Renal cortex interstitium (tissue), 3 donors: ENCODE measurements around the gene ITPRID2. TPM values are rescaled to one million over a fixed set of nuclear protein-coding genes. Genes with fewer than 3 reads are reported as not detected.

Source experiments
- polyA plus RNA-seq, 3 donors: library from polyadenylated mRNA; unstranded; fragments of 120-200 nt; gene quantifications; one replicate each; pipeline ENCODE4 v1.2.1, GENCODE V29; 2013; ENCODE audit not compliant: insufficient read length in 3 of 3

Gene ITPRID2
- polyA plus RNA-seq, 3 donors: 150 to 195 (median 183) TPM

Other genes starting within 250 kb of the ITPRID2 start
- gene CERKL, start 234.6 kb upstream of the ITPRID2 start, polyA plus RNA-seq: 10 to 100 TPM; 15.2 to 20.1 (median 15.7) TPM
- gene NEUROD1, start 211.2 kb upstream of the ITPRID2 start, polyA plus RNA-seq: under 1 TPM in 1 of 3 donors, not detected in 2; 0.05 TPM
- 1 to 10 TPM; 2.3 to 3.1 (median 2.7) TPM for gene PPP1R1C, start 94.1 kb downstream of the ITPRID2 start, polyA plus RNA-seq